Mesenchymal stem cell (in vitro differentiated cells and primary cell): ENCODE measurements around the gene ASCC1.

Experiments
- DNase-seq: peaks from one replicate; pipeline ENCODE4 v3.0.0-alpha.2; 2013
- H2AFZ ChIP-seq: one replicate; pipeline ENCODE4 v1.6.1; 2013; ENCODE audit warnings: low read depth, mild to moderate bottlenecking, control low read depth, inconsistent platforms, low read length, moderate library complexity
- H2AK5ac ChIP-seq: 2 replicates; pipeline ENCODE4 v1.6.1; 2013; ENCODE audit warnings: low read length, moderate library complexity, mild to moderate bottlenecking, inconsistent platforms; ENCODE audit not compliant: severe bottlenecking
- H2BK120ac ChIP-seq: one replicate; pipeline ENCODE4 v1.6.1; 2013; ENCODE audit warnings: low read depth, mild to moderate bottlenecking, inconsistent platforms, low read length, moderate library complexity
- H2BK12ac ChIP-seq, 2 experiments: one replicate each; pipeline ENCODE4 v1.6.1; 2013; ENCODE audit warnings: inconsistent platforms in 2 of 2, low read length in 2 of 2, mild to moderate bottlenecking in 2 of 2, moderate library complexity in 2 of 2, control low read depth in 1 of 2
- H2BK15ac ChIP-seq: one replicate; pipeline ENCODE4 v1.6.1; 2013; ENCODE audit warnings: mild to moderate bottlenecking, low read depth, inconsistent platforms; ENCODE audit not compliant: poor library complexity, severe bottlenecking
- H2BK5ac ChIP-seq: 2 replicates; pipeline ENCODE4 v1.6.1; 2013; ENCODE audit warnings: low read depth, mild to moderate bottlenecking, low read length, control low read depth, inconsistent platforms; ENCODE audit not compliant: poor library complexity, severe bottlenecking
- H3K14ac ChIP-seq, 2 experiments: one replicate each; pipeline ENCODE4 v1.6.1; 2013; ENCODE audit warnings: inconsistent platforms in 2 of 2, low read length in 2 of 2, control low read depth in 1 of 2, mild to moderate bottlenecking in 1 of 2, moderate library complexity in 1 of 2
- H3K18ac ChIP-seq, 2 experiments: one replicate each; pipeline ENCODE4 v1.6.1; 2013; ENCODE audit warnings: inconsistent platforms in 2 of 2, low read length in 2 of 2, control low read depth in 1 of 2, low read depth in 1 of 2, mild to moderate bottlenecking in 1 of 2
- H3K23ac ChIP-seq, 2 experiments: one replicate each; pipeline ENCODE4 v1.6.1; 2013; ENCODE audit warnings: inconsistent platforms in 2 of 2, low read length in 2 of 2, mild to moderate bottlenecking in 2 of 2, moderate library complexity in 2 of 2, control low read depth in 1 of 2
- H3K27ac ChIP-seq: 2 replicates; pipeline ENCODE4 v1.5.1; 2013; ENCODE audit warnings: mild to moderate bottlenecking, moderate library complexity, low read length, control low read depth, inconsistent platforms; ENCODE audit not compliant: poor library complexity, severe bottlenecking
- H3K27me3 ChIP-seq, 2 experiments: 2 replicates each; pipeline versions ENCODE4 v1.6.1 to v1.7.0; 2013; ENCODE audit warnings: low read length in 2 of 2, mild to moderate bottlenecking in 2 of 2, moderate library complexity in 2 of 2, control low read depth in 1 of 2, inconsistent platforms in 1 of 2; ENCODE audit not compliant: control insufficient read depth in 1 of 2, insufficient read depth in 1 of 2
- H3K36me3 ChIP-seq, 2 experiments: 2 replicates each; pipeline versions ENCODE4 v1.6.1 to v1.7.0; 2013; ENCODE audit warnings: low read length in 2 of 2, control low read depth in 1 of 2, inconsistent platforms in 1 of 2, low read depth in 1 of 2, mild to moderate bottlenecking in 1 of 2; ENCODE audit not compliant: insufficient read depth in 2 of 2, control insufficient read depth in 1 of 2
- H3K4ac ChIP-seq, 2 experiments: one replicate each; pipeline ENCODE4 v1.6.1; 2013; ENCODE audit warnings: inconsistent platforms in 2 of 2, low read length in 2 of 2, mild to moderate bottlenecking in 2 of 2, moderate library complexity in 2 of 2, control low read depth in 1 of 2, low read depth in 1 of 2
- H3K4me1 ChIP-seq: 2 replicates; pipeline ENCODE4 v1.6.1; 2013; ENCODE audit warnings: low read depth, low read length, control low read depth; ENCODE audit not compliant: control insufficient read depth, insufficient read depth
- H3K4me2 ChIP-seq: 2 replicates; pipeline ENCODE4 v1.6.1; 2013; ENCODE audit warnings: low read length, mild to moderate bottlenecking, inconsistent platforms; ENCODE audit not compliant: poor library complexity, severe bottlenecking
- H3K4me3 ChIP-seq, 2 experiments: 2 replicates each; pipeline versions ENCODE4 v1.5.1 to v1.7.0; 2013; ENCODE audit warnings: low read length in 2 of 2, mild to moderate bottlenecking in 2 of 2, control low read depth in 1 of 2, low read depth in 1 of 2; ENCODE audit not compliant: insufficient read depth in 1 of 2
- H3K79me1 ChIP-seq: replicated peaks from 2 replicates; pipeline ENCODE4 v1.6.1; 2013; ENCODE audit warnings: mild to moderate bottlenecking, control low read depth, low read length, inconsistent platforms; ENCODE audit not compliant: poor library complexity, severe bottlenecking
- H3K9ac ChIP-seq: 2 replicates; pipeline ENCODE4 v1.7.0; 2013; ENCODE audit warnings: mild to moderate bottlenecking, low read length, moderate library complexity
- H3K9me3 ChIP-seq: 2 replicates; pipeline ENCODE4 v1.7.0; 2013; ENCODE audit warnings: mild to moderate bottlenecking, low read length; ENCODE audit not compliant: control insufficient read depth
- H4K8ac ChIP-seq: one replicate; pipeline ENCODE4 v1.6.1; 2013; ENCODE audit warnings: inconsistent platforms, mild to moderate bottlenecking, low read length, moderate library complexity
- H4K91ac ChIP-seq: one replicate; pipeline ENCODE4 v1.6.1; 2013; ENCODE audit warnings: mild to moderate bottlenecking, low read length, inconsistent platforms
- WGBS: methylation state at CpG from one replicate; pipeline ENCODE4 v1.1.7; 2013; ENCODE audit warnings: mixed read lengths; 5-methylcytosine and 5-hydroxymethylcytosine counted together

Gene ASCC1

GRCh38 chr10:72123616-72124015 lies 92.5 kb downstream of the ASCC1 start:
- Histone ChIP-seq H3K4ac (no peak overlapping the region), H2BK15ac (no peak overlapping the region), H3K79me1 (peaks cover 4% of the 10 kb centered on the region), H3K27me3 (no peaks in the 10 kb centered on the region), H3K9ac (no peak overlapping the region), H3K36me3 (peaks cover 0 to 10% of the 10 kb centered on the region in 2 experiments), H3K23ac (no peak overlapping the region), H3K9me3 (no peaks in the 10 kb centered on the region), H3K18ac (no peak overlapping the region), H2AK5ac (no peak overlapping the region), H2BK5ac (no peak overlapping the region), H4K91ac (no peak overlapping the region), H4K8ac (no peak overlapping the region), H2BK12ac (no peak overlapping the region), H3K27ac (no peak overlapping the region), H2AFZ (no peak overlapping the region), H3K4me2 (no peak overlapping the region), H3K4me3 (no peak overlapping the region), H3K14ac (no peak overlapping the region), H2BK120ac (no peak overlapping the region), H3K4me1 (no peaks in the 10 kb centered on the region)
- WGBS: 84% methylated on average over 3 of the region's 4 CpGs
- no peak for DNase-seq

- H3K27ac ChIP-seq: no peak overlapping the region
- DNase-seq: no peak
- H2BK12ac ChIP-seq: no peak overlapping the region
- H3K9ac ChIP-seq: no peak overlapping the region
- H3K4me1 ChIP-seq: no peaks in the 10 kb centered on the region
- 98% methylated on average over 4 of the region's 4 CpGs for WGBS
- no peak overlapping the region for H3K23ac ChIP-seq
- no peak overlapping the region for H3K4me2 ChIP-seq
- no peak overlapping the region for H3K14ac ChIP-seq
- H3K4me3 ChIP-seq: no peak overlapping the region
- no peak overlapping the region for H2BK5ac ChIP-seq
- H3K79me1 ChIP-seq: peaks cover 4% of the 10 kb centered on the region
- H2AFZ ChIP-seq: no peak overlapping the region
- H2BK120ac ChIP-seq: no peak overlapping the region
- no peak overlapping the region for H4K91ac ChIP-seq
- H3K36me3 ChIP-seq: peaks cover 0 to 14% of the 10 kb centered on the region in 2 experiments
- H3K4ac ChIP-seq: no peak overlapping the region
- H3K9me3 ChIP-seq: no peaks in the 10 kb centered on the region
- no peak overlapping the region for H4K8ac ChIP-seq
- no peak overlapping the region for H2BK15ac ChIP-seq
- no peaks in the 10 kb centered on the region for H3K27me3 ChIP-seq
- no peak overlapping the region for H3K18ac ChIP-seq
- H2AK5ac ChIP-seq: no peak overlapping the region
Measured at GRCh38 chr10:72122221-72122620, 93.9 kb downstream of the ASCC1 start.

GRCh38 chr10:72121389-72121788 lies 94.7 kb downstream of the ASCC1 start:
- Histone ChIP-seq H3K4ac (no peak overlapping the region), H3K36me3 (peaks cover 0 to 14% of the 10 kb centered on the region in 2 experiments), H3K23ac (no peak overlapping the region), H3K4me1 (no peaks in the 10 kb centered on the region), H4K8ac (no peak overlapping the region), H3K9ac (no peak overlapping the region), H3K79me1 (peaks cover 4% of the 10 kb centered on the region), H2BK120ac (no peak overlapping the region), H2BK5ac (no peak overlapping the region), H2BK15ac (no peak overlapping the region), H3K27ac (no peak overlapping the region), H4K91ac (no peak overlapping the region), H3K18ac (no peak overlapping the region), H3K27me3 (no peaks in the 10 kb centered on the region), H2AFZ (no peak overlapping the region), H3K14ac (no peak overlapping the region), H3K9me3 (no peaks in the 10 kb centered on the region), H3K4me2 (no peak overlapping the region), H2AK5ac (no peak overlapping the region), H3K4me3 (no peak overlapping the region), H2BK12ac (no peak overlapping the region)
- 100% methylated on average over 1 of the region's 1 CpG for WGBS
- no peak for DNase-seq

GRCh38 chr10:72116372-72116771 lies 99.7 kb downstream of the ASCC1 start:
- H4K91ac ChIP-seq: no peak overlapping the region
- H3K79me1 ChIP-seq: peaks cover 3% of the 10 kb centered on the region
- H2BK15ac ChIP-seq: no peak overlapping the region
- H3K9me3 ChIP-seq: no peaks in the 10 kb centered on the region
- H3K4ac ChIP-seq: no peak overlapping the region
- H2BK12ac ChIP-seq: no peak overlapping the region
- H4K8ac ChIP-seq: no peak overlapping the region
- no peaks in the 10 kb centered on the region for H3K27me3 ChIP-seq
- no peak overlapping the region for H3K27ac ChIP-seq
- no peak overlapping the region for H3K9ac ChIP-seq
- H2BK120ac ChIP-seq: no peak overlapping the region
- DNase-seq: no peak
- H3K36me3 ChIP-seq: peaks cover 0 to 17% of the 10 kb centered on the region in 2 experiments
- H3K4me1 ChIP-seq: no peaks in the 10 kb centered on the region
- H3K23ac ChIP-seq: no peak overlapping the region
- H2AFZ ChIP-seq: no peak overlapping the region
- H3K4me2 ChIP-seq: no peak overlapping the region
- no peak overlapping the region for H2BK5ac ChIP-seq
- no peak overlapping the region for H3K18ac ChIP-seq
- 95% methylated on average over 2 of the region's 2 CpGs for WGBS
- H3K4me3 ChIP-seq: no peak overlapping the region
- no peak overlapping the region for H2AK5ac ChIP-seq
- H3K14ac ChIP-seq: no peak overlapping the region
